Loucy (cell line): ENCODE data around the gene DTNB.

Source experiments
- CTCF ChIP-seq: fragments of 200-600 bp; sonication (generic); conservative IDR thresholded peaks from 2 replicates; pipeline ENCODE4 v1.5.1; 2014; ENCODE audit warnings: mild to moderate bottlenecking, antibody characterized with exemption, low read length
- EZH2phosphoT487 ChIP-seq: fragments of 200-600 bp; IDR thresholded peaks from 2 replicates; pipeline ENCODE4 v1.6.1; 2018; ENCODE audit warnings: antibody characterized with exemption, mild to moderate bottlenecking, moderate library complexity, borderline replicate concordance

GRCh38 chr2:25672494-25673299 lies 680 bp downstream of the DTNB start:
- TF ChIP-seq CTCF = no peak
- TF ChIP-seq EZH2phosphoT487 = no peak
